ENCODE results near the gene ATMIN. TPM values are rescaled to one million over a fixed set of nuclear protein-coding genes. Genes with fewer than 3 reads are reported as not detected.

The ATMIN gene
- total and polyA plus RNA-seq, 2 of the 13 experiments (the other 11 are each of a cell fraction or from before 2014, with no cell fraction given): 34.6 to 60.4 TPM

GRCh38 chr16:81095953-81096714 is 60.5 kb downstream of the ATMIN start, which contains the start of gene GCSH (continued):
- TF ChIP-seq KDM2A (CRISPR knock-in tag; IDR thresholded peaks at IDR 0.05; ENCODE audit: borderline replicate concordance, low read depth) (no peak; the same call in 1 of the 2 replicates), HCFC1 (IDR thresholded peaks at IDR 0.05; ENCODE audit: low read depth, low read length) (peak; percentile 6; the same call in 1 of the 2 replicates), ZMYM2 (CRISPR knock-in tag; IDR thresholded peaks at IDR 0.05) (no peak), PLSCR1 (CRISPR knock-in tag; IDR thresholded peaks at IDR 0.05; ENCODE audit: borderline replicate concordance) (no peak), ZNF646 (CRISPR knock-in tag; IDR thresholded peaks at IDR 0.05) (no peak), ZNF354B (CRISPR knock-in tag; IDR thresholded peaks at IDR 0.05) (no peak), ZNF768 (CRISPR knock-in tag; IDR thresholded peaks at IDR 0.05) (peak; percentile 74; the same call in 1 of the 2 replicates), NCOA5 (CRISPR knock-in tag; IDR thresholded peaks at IDR 0.05) (no peak), ZFP1 (CRISPR knock-in tag; IDR thresholded peaks at IDR 0.05) (no peak), RORA (CRISPR knock-in tag; IDR thresholded peaks at IDR 0.05) (no peak), KDM6A (CRISPR knock-in tag; IDR thresholded peaks at IDR 0.05; ENCODE audit: low read depth) (no peak), JUND (CRISPR knock-in tag; IDR thresholded peaks at IDR 0.05) (no peak), KMT2A (CRISPR knock-in tag; IDR thresholded peaks at IDR 0.05) (peak; percentile 83; the same call in 1 of the 2 replicates), MBD4 (IDR thresholded peaks at IDR 0.05; ENCODE audit: borderline replicate concordance, low read length) (no peak), ZNF75D (CRISPR knock-in tag; IDR thresholded peaks at IDR 0.05; ENCODE audit: borderline replicate concordance) (no peak), ASH2L (IDR thresholded peaks at IDR 0.05; ENCODE audit: insufficient read length, low read depth, low read length) (peak; percentile 75), ZNF160 (CRISPR knock-in tag; IDR thresholded peaks at IDR 0.05) (peak; percentile 61; the same call in 1 of the 2 replicates), TGIF2 (CRISPR knock-in tag; IDR thresholded peaks at IDR 0.05) (peak; percentile 68; the same call in 1 of the 2 replicates), BHLHE40 (IDR thresholded peaks at IDR 0.05; ENCODE audit: low read length) (0 out of 2 replicates have a peak, but pooled peaks have one; percentile 26), GATAD1 (CRISPR knock-in tag; IDR thresholded peaks at IDR 0.05) (no peak; the same call in 1 of the 2 replicates)
- TF ChIP-seq, protein P1, sequence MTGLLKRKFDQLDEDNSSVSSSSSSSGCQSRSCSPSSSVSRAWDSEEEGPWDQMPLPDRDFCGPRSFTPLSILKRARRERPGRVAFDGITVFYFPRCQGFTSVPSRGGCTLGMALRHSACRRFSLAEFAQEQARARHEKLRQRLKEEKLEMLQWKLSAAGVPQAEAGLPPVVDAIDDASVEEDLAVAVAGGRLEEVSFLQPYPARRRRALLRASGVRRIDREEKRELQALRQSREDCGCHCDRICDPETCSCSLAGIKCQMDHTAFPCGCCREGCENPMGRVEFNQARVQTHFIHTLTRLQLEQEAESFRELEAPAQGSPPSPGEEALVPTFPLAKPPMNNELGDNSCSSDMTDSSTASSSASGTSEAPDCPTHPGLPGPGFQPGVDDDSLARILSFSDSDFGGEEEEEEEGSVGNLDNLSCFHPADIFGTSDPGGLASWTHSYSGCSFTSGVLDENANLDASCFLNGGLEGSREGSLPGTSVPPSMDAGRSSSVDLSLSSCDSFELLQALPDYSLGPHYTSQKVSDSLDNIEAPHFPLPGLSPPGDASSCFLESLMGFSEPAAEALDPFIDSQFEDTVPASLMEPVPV (CRISPR knock-in tag; IDR thresholded peaks at IDR 0.05): peak; percentile 58; the same call in 1 of the 2 replicates
